Measurements from ENCODE around the gene TRIM32.

TRIM32 gene, protein sequence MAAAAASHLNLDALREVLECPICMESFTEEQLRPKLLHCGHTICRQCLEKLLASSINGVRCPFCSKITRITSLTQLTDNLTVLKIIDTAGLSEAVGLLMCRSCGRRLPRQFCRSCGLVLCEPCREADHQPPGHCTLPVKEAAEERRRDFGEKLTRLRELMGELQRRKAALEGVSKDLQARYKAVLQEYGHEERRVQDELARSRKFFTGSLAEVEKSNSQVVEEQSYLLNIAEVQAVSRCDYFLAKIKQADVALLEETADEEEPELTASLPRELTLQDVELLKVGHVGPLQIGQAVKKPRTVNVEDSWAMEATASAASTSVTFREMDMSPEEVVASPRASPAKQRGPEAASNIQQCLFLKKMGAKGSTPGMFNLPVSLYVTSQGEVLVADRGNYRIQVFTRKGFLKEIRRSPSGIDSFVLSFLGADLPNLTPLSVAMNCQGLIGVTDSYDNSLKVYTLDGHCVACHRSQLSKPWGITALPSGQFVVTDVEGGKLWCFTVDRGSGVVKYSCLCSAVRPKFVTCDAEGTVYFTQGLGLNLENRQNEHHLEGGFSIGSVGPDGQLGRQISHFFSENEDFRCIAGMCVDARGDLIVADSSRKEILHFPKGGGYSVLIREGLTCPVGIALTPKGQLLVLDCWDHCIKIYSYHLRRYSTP

DNA sequence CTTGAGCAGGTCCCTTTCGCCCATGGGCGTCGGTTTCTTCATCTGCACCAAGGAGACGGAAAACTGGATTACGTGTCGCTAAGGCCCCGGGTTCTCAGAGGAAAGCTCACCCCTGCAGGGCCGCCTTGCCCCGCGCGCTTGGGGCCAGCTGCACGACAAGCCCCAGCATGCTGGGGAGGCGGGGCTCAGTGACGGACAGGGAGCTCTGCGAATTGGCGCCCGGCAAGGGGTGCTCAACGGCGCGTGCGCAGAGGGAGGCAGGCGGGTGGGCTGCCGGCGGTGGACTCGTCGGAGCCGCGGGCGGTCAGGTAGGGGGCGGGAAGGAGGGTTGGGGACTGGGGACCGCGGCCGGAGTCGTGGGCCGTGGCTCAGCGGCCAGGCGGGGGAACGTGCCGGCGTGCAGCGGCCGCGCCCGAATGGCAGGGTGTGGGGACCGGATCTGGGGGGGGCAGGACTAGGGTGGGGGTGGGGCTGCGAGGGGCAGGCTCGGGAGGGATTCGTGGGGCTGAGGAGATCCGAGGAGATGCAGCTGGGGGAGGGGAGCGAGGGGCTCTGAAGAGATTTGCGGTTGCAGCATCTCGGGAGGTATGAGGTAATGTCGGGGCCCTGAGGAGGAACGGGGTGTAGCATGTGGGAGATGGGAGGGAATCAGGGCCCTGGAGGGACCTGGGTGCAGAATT is at the start of gene TRIM32:
TSS of gene TRIM32 (plus strand) at position 232 of the 680 bp plus-strand sequence. CDS start 10,438 bp downstream, outside the sequence.
- DNase-seq = peak; percentile 74

DNA sequence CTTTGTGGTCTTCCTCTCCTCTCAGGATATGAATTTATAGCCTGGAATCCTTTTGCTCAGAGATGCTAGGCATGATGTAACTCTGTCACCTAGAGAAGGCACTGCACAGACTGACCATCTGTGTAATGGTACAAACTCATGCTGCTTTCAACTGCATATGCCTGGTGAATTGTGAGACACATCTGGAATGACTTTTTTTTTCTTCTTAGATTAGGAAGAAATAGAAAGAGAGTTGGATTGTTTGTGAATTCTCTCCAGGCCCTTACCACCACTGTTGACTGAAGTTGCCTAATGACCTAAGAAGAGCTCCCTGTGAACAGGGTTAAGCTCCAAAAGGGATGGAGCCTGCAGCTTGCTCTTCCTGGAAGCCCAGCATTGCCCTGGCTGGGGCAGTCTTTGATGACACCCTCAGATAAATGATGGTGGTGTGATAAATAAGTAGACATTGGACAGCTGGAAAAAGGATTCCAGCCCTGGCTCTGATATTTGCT is 47.8 kb upstream of the TRIM32 start:
- DNase-seq = no peak

DNA sequence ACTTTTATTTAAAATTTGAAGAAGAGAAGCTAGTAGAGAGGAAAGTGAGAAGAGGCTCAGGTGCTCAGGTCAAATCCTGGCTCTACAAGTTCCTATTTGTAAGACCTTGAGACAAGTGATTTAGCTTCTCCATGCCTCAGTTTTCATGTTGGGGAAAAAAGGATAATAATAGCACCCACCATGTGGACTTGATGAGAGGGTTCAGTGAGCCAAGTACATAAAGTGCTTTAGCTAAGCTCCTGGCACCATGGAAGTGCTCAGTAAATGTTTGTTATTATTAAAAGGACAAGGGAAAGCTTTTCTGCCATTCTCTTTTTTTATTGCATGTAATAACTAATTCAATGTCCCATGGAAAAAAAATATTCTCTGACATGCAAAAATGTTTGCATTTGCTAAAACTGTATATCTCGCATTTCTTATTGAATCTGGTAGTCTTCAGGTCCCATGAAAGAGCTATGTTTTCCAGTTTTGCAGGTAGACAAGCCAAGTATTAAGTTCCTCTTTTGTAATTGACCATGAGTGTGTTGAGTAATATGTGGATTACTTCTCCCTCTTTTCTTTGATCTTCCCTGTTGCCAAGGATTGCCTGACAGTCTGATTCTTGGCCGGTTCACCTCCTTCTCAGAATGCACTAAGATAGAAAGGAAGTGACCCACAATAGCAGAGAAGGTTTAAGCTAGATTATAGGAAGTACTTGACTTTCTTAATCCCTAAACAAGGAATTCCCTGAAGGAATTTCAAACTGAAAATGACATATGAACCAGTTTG is 45.6 kb upstream of the TRIM32 start:
- no peak for DNase-seq

- no peak for DNase-seq
Measured at GRCh38 chr9:116643691-116644090, 43.4 kb upstream of the TRIM32 start.

DNA sequence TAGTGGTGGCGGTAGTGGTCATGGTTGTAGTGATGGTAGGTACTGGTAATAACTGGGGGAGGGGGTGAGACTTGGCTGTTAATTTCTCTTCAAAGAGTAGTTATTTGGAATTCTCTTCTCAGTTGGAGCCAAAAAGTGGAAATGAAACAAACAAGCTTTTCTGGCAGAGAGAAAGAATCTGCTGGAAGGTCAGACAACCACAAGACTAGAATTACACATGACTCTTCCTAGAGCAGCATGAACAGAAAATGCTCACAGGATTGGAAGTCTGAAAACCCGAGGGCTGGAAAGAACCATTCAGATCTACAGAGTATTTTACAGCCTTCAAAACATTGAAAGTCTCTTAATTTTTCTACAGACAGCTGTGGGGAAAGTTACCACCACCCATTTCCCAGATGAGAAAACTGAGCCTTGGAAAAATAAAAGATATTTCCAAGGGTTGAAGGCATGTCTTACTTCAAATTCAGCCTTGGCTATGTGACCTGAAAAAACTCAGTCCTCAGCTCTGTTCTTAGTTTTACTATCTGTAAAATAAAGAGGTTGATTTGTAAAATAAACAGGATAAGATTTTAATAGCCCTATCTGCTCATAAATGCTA is 42.9 kb upstream of the TRIM32 start:
- DNase-seq = no peak

DNA sequence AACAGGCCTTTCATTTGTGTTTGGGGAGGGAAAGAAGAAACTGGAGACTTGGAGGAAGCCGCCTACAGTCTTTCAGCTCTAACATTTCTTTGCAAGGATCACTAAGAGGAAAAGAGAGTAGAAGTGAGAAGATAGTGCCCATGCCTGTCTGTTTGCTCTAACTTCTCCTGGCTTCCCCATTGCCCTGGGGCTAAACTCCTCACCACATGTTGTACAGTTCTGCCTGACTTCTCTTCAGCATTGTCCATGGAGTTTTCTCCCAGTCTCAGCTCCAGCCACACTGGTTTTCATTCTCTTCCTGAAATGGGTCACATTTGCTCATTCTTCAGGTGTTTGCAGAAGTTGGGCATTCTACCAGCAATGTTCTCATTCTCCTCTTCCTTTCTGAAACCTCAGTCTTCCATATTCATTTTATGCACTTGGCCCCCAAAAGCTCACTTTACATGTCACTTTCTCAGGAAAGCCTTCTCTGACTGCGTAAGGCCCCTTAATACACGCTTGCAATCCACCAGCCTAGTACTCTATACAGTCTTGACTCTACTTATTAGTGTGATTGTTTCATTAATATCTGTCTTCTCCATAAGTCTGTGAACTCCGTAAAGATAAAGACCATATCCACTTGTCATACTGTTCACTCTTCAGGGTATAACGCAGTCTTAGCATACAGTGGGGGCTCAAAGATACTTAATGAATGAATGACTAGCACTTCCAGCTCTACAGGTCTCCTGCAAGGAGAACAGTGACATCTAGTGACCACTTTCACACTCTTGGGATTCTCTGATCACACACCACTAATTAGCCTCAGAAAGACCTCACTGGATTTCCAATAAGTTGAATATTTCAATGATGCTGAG is 40.2 kb upstream of the TRIM32 start:
- no peak for DNase-seq

- no peak for DNase-seq
Measured at GRCh38 chr9:116647515-116647809, 39.6 kb upstream of the TRIM32 start.

- DNase-seq = no peak
Measured at GRCh38 chr9:116653348-116654058, 33.6 kb upstream of the TRIM32 start.

- DNase-seq = no peak
Measured at GRCh38 chr9:116654059-116654355, 33.1 kb upstream of the TRIM32 start.

DNA sequence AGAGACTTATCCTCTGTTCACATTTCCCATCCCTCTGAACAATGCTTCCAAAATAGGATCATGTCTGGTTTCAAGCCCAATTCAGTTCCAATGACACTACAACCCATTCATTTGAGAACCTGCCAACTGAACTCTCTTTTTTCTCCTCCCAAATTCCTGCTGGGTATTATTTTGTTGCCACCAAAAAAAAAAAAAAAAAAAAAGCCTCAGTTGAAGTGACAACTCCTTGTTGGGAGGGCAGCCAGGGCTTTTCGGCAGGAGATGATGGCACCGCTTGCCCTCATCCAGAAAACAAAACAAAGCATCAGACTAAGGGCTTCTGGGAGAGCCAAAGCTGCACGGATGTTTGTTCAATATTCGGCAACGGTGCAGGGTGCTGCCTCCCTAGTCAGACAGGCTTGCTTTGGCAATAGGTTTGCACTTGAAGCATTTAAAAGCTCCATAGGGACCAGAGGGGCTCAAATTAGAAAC is 30.6 kb upstream of the TRIM32 start:
- no peak for DNase-seq

DNA sequence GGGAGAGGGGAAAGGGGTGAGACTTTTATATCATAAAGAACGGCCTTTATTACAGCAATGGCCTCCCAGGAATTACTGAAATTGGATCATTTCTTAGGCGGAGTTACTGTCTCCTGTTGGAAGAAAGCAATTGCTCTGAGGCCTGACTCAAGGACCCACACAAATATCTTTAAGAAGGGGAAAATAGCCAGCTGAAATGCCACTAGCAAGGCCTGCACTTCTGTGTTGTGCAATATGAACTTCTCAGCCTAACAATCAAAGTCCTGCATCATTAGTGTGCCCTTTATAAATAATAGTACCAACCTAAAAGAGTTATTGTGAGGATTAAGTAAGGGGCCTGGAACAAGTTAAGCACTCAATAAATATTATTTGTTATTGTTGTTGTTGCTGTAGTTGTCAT is 30.1 kb upstream of the TRIM32 start:
- no peak for DNase-seq

DNA sequence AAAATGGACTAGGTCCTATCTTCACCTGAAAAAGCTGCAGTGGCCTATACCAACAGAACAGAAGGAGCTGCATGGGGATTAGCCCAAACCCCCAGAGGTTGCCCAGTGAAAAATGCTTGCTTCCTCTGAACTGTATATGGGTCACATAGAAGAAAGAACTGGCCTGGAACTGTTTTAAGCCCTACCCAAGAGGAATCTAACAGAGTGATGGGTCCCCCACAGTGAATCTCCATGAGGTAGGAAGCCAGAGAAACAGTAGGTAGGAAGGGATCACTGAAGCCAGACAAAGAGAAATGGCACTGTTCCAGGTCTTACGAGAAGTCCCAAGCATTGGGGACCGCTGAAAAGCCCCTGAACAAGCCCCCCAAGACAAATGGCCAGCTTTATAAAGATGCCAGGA is 28.8 kb upstream of the TRIM32 start:
- DNase-seq = no peak

DNA sequence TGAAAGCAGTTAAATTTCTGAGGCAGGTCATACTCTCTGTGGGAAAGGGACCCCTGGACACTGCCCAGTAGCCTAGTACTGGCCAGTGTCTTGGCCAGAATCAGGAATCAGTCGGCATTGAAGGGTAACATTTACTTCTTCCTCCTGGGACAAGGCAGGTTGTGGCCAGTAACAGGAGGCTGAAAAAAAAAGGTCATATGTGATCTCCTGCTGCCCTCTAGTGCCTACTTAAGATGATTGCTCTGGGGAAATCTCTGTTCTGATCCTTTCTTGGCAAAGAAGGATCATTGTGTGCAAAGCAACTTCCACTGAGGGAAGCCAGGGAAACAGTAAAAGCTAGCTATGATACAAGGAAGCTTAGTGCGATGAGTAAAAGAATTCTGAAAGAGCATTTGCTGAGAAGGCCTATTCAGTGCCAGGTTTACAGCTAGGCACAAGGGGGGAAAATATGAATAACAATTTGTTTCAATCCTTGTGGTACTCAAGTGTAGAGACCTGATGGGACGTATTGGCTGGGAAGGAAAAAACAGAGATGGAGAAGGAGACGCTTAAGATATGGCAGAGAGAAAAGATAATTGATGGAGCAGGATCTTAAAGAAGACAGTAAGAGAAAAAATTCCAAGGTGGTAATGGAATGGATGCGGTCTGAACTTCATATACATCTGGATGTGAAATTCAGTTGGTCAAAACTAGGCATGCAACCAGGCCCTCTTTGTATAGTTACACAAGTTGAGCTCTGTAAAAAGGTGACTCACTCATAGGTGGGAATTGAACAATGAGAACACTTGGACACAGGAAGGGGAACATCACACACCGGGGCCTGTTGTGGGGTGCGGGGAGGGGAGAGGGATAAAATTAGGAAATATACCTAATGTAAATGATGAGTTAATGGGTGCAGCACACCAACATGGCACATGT is 25.8 kb upstream of the TRIM32 start:
- peak; percentile 7 for DNase-seq

DNA sequence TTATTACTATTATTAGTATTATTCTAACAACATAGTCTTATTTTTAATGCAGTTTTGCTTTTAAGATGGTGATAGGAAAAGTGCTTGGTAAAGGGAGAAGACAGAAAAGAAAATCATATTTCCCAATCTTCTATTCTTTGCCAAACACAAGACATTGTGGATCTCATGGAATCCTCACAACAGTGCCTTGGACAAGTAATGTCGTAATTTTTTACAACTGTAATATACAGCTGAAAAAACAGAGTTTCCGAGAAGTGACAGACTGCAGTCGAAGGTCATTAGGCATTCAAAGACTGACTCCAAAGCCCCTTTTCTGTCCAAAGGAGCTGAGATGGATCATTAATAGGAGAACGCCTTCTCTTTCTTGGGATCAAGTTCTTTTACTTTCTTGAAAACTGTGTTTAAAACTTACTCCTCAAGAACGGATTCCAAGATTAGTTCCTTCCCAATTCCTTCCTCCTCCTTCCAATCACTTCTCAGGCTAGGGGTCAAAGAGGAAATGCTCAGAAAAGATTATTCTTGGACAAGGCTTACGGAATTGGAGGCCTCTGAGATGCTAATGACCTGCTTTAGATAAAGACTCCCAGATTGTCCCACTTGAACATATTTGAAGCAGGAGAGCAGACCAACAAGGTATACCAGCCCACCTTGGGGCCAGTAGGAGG is 24.3 kb upstream of the TRIM32 start:
- no peak for DNase-seq

DNA sequence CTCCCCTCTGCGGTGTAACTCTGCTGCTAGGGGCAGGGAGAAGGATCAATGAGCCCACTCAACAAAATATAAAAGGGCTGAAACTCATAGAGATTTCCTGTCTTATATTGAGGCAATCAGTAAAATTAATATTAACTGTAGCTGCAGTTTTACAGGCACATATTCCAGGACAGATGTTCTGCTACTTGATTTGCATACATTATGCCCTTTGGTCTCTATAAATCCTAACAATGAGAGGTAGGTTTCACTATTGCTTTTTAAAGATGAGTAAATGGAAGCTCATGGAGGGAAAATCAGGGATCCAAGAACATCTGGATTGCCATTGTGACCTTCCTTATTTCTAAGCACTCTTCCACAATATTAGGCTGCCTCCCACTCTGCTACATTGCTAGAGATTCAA is 23.5 kb upstream of the TRIM32 start:
- DNase-seq = no peak

- no peak for DNase-seq
Measured at GRCh38 chr9:116668970-116669695, 18.0 kb upstream of the TRIM32 start.

- DNase-seq = no peak
Measured at GRCh38 chr9:116671605-116672004, 15.5 kb upstream of the TRIM32 start.

DNA sequence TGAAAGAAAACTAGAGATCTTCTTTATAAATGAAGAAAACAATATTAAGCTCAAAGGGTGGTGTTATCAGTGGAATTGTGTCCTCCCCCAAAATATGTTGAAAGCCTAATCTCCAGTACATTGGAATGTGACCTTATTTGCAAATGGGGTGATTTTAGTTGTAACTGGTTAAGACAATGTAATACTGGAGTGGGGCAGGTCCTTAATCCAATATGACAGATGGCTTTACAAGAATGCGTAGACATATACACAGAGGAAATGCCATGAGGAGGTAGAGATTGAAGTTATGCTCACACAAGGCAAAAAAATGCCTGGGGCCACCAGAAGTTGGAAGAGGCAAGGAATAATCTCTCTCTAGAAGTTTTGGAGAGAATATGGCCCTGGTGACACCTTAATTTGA is 13.7 kb upstream of the TRIM32 start:
- no peak for DNase-seq
